Activated CD4-positive, CD25-positive, alpha-beta regulatory T cell treated with anti-CD3 and anti-CD28 coated beads, Interleukin-2, amount 50 U/mL, for 72 hours (primary cell): ENCODE data around the gene CAMTA2.

Source experiments
- DNase-seq: peaks from one replicate; pipeline ENCODE4 v3.0.0; 2021

Gene CAMTA2

GRCh38 chr17:4968486-4969046 lies 18.9 kb downstream of the CAMTA2 start:
- peak; percentile 45 for DNase-seq

GRCh38 chr17:4967539-4968485 lies 19.7 kb downstream of the CAMTA2 start, which contains the start of gene SPAG7:
Gene SPAG7 (minus strand): TSS chr17:4967817. CDS start chr17:4967804, 13 bp downstream.
- peak; percentile 93 for DNase-seq

GRCh38 chr17:4966844-4967538 lies 20.5 kb downstream of the CAMTA2 start:
- peak; percentile 84 for DNase-seq

GRCh38 chr17:4965311-4965986 lies 22.0 kb downstream of the CAMTA2 start:
- no peak for DNase-seq

- DNase-seq = no peak
Observed at GRCh38 chr17:4960279-4960922, 27.1 kb downstream of the CAMTA2 start.

- no peak for DNase-seq
Observed at GRCh38 chr17:4959261-4959965, 28.1 kb downstream of the CAMTA2 start.

- DNase-seq = no peak
Observed at GRCh38 chr17:4958102-4958501, 29.4 kb downstream of the CAMTA2 start.

- no peak for DNase-seq
Observed at GRCh38 chr17:4956493-4957061, 30.9 kb downstream of the CAMTA2 start.

GRCh38 chr17:4955091-4955490 lies 32.4 kb downstream of the CAMTA2 start:
- DNase-seq = no peak

GRCh38 chr17:4953451-4953961 lies 34.0 kb downstream of the CAMTA2 start:
- DNase-seq = no peak

- DNase-seq = no peak
Observed at GRCh38 chr17:4951486-4951885, 36.0 kb downstream of the CAMTA2 start.

GRCh38 chr17:4950746-4951204 lies 36.7 kb downstream of the CAMTA2 start, which contains the start of gene ENO3:
Gene ENO3 (plus strand): TSS chr17:4951119. CDS start chr17:4951830, 711 bp downstream.
- DNase-seq = no peak

- no peak for DNase-seq
Observed at GRCh38 chr17:4950075-4950745, 37.3 kb downstream of the CAMTA2 start.

- DNase-seq = peak; percentile 79
Observed at GRCh38 chr17:4949321-4950074, 38.0 kb downstream of the CAMTA2 start.

GRCh38 chr17:4948931-4949320 lies 38.5 kb downstream of the CAMTA2 start:
- DNase-seq = peak; percentile 69

GRCh38 chr17:4948166-4948930 lies 39.1 kb downstream of the CAMTA2 start, which contains the start of gene PFN1:
Gene PFN1 (minus strand): TSS chr17:4948530. CDS start chr17:4948394, 136 bp downstream.
- peak; percentile 82 for DNase-seq

- peak; percentile 79 for DNase-seq
Observed at GRCh38 chr17:4947411-4948165, 39.9 kb downstream of the CAMTA2 start.

- no peak for DNase-seq
Observed at GRCh38 chr17:4947010-4947410, 40.5 kb downstream of the CAMTA2 start.
